ENCODE measurements around the gene MNDA. TPM values are rescaled to one million over a fixed set of nuclear protein-coding genes. Genes with fewer than 3 reads are reported as not detected.

MNDA gene
- total and polyA plus RNA-seq, 4 donors, result 8.5 to 108 (median 26.1) TPM

GRCh38 chr1:158803678-158804077, 27.5 kb upstream of the MNDA start:
- no peak for TF ChIP-seq CTCF (IDR thresholded peaks at IDR 0.05; ENCODE audit: control extremely low read depth, extremely low read depth)
- H3K27me3 ChIP-seq (ENCODE audit: control insufficient read depth in 3 of 3, insufficient read depth in 3 of 3, low read length in 2 of 3), result no peaks in the 10 kb centered on the region
- H3K27ac ChIP-seq (ENCODE audit: low read depth in 1 of 2, low read length in 1 of 2), result no peak overlapping the region
- DNase-seq (no peak), ATAC-seq (ENCODE audit: insufficient read depth, low FRiP score) (no peak)
- WGBS, 2 donors, result 71 to 93% methylated on average over 1 of the region's 1 CpG
- H3K9me3 ChIP-seq (ENCODE audit: control insufficient read depth in 4 of 4, insufficient read depth in 3 of 4, low read length in 3 of 4), result peaks cover 0 to 1% (median 0%) of the 10 kb centered on the region in 4 donors
- H3K4me1 ChIP-seq (ENCODE audit: control insufficient read depth in 5 of 5, insufficient read depth in 5 of 5, low read length in 5 of 5), result no peaks in the 10 kb centered on the region
- no peak overlapping the region for H3K4me3 ChIP-seq
- no peaks in the 10 kb centered on the region for H3K36me3 ChIP-seq (ENCODE audit: control insufficient read depth in 4 of 4, insufficient read depth in 4 of 4, low read length in 4 of 4)
- H3K9ac ChIP-seq (ENCODE audit: insufficient read depth in 1 of 2, low read length in 2 of 2), result no peak overlapping the region

- no peaks in the 10 kb centered on the region for H3K27me3 ChIP-seq (ENCODE audit: control insufficient read depth in 3 of 3, insufficient read depth in 3 of 3, low read length in 2 of 3)
- TF ChIP-seq CTCF (IDR thresholded peaks at IDR 0.05; ENCODE audit: control extremely low read depth, extremely low read depth), result no peak
- WGBS, 2 donors, result 75 to 87% methylated on average over 6 of the region's 6 CpGs
- ATAC-seq (ENCODE audit: insufficient read depth, low FRiP score) (no peak), DNase-seq (no peak)
- no peak overlapping the region for H3K4me3 ChIP-seq
- H3K27ac ChIP-seq (ENCODE audit: low read depth in 1 of 2, low read length in 1 of 2), result no peak overlapping the region
- no peak overlapping the region for H3K9ac ChIP-seq (ENCODE audit: insufficient read depth in 1 of 2, low read length in 2 of 2)
- peaks cover 0 to 1% (median 0%) of the 10 kb centered on the region in 4 donors for H3K9me3 ChIP-seq (ENCODE audit: control insufficient read depth in 4 of 4, insufficient read depth in 3 of 4, low read length in 3 of 4)
- no peaks in the 10 kb centered on the region for H3K36me3 ChIP-seq (ENCODE audit: control insufficient read depth in 4 of 4, insufficient read depth in 4 of 4, low read length in 4 of 4)
- H3K4me1 ChIP-seq (ENCODE audit: control insufficient read depth in 5 of 5, insufficient read depth in 5 of 5, low read length in 5 of 5), result no peaks in the 10 kb centered on the region
These were observed 24.1 kb upstream of the MNDA start for GRCh38 chr1:158806916-158807536.

- H3K27me3 ChIP-seq (ENCODE audit: control insufficient read depth in 3 of 3, insufficient read depth in 3 of 3, low read length in 2 of 3), result no peaks in the 10 kb centered on the region
- no peak for TF ChIP-seq CTCF (IDR thresholded peaks at IDR 0.05; ENCODE audit: control extremely low read depth, extremely low read depth)
- H3K36me3 ChIP-seq (ENCODE audit: control insufficient read depth in 4 of 4, insufficient read depth in 4 of 4, low read length in 4 of 4), result no peaks in the 10 kb centered on the region
- no peak overlapping the region for H3K9ac ChIP-seq (ENCODE audit: insufficient read depth in 1 of 2, low read length in 2 of 2)
- H3K4me1 ChIP-seq (ENCODE audit: control insufficient read depth in 5 of 5, insufficient read depth in 5 of 5, low read length in 5 of 5), result no peaks in the 10 kb centered on the region
- WGBS, 2 donors, result 32 to 59% methylated on average over 3 of the region's 3 CpGs
- no peak for ATAC-seq (ENCODE audit: insufficient read depth, low FRiP score)
- no peak overlapping the region for H3K4me3 ChIP-seq
- no peak for DNase-seq
- H3K9me3 ChIP-seq (ENCODE audit: control insufficient read depth in 4 of 4, insufficient read depth in 3 of 4, low read length in 3 of 4), result peaks cover 0 to 1% (median 0%) of the 10 kb centered on the region in 4 donors
- H3K27ac ChIP-seq (ENCODE audit: low read depth in 1 of 2, low read length in 1 of 2), result peak overlapping the region in 1 of 2 donors; percentile 2
These were observed 21.9 kb upstream of the MNDA start for GRCh38 chr1:158809256-158809655.

GRCh38 chr1:158809862-158810261, 21.3 kb upstream of the MNDA start:
- Histone ChIP-seq H3K36me3 (ENCODE audit: control insufficient read depth in 4 of 4, insufficient read depth in 4 of 4, low read length in 4 of 4) (no peaks in the 10 kb centered on the region), H3K9me3 (ENCODE audit: control insufficient read depth in 4 of 4, insufficient read depth in 3 of 4, low read length in 3 of 4) (peaks cover 0 to 1% (median 0%) of the 10 kb centered on the region in 4 donors), H3K4me3 (no peak overlapping the region), H3K4me1 (ENCODE audit: control insufficient read depth in 5 of 5, insufficient read depth in 5 of 5, low read length in 5 of 5) (no peaks in the 10 kb centered on the region), H3K27me3 (ENCODE audit: control insufficient read depth in 3 of 3, insufficient read depth in 3 of 3, low read length in 2 of 3) (no peaks in the 10 kb centered on the region), H3K9ac (ENCODE audit: insufficient read depth in 1 of 2, low read length in 2 of 2) (no peak overlapping the region), H3K27ac (ENCODE audit: low read depth in 1 of 2, low read length in 1 of 2) (no peak overlapping the region)
- DNase-seq (peak in 2 of 3 donors; percentile 4 to 8), ATAC-seq (ENCODE audit: insufficient read depth, low FRiP score) (no peak)
- WGBS, 2 donors, result 32 to 73% methylated on average over 5 of the region's 5 CpGs
- no peak for TF ChIP-seq CTCF (IDR thresholded peaks at IDR 0.05; ENCODE audit: control extremely low read depth, extremely low read depth)
